ENCODE data around the gene RCL1.

DNA sequence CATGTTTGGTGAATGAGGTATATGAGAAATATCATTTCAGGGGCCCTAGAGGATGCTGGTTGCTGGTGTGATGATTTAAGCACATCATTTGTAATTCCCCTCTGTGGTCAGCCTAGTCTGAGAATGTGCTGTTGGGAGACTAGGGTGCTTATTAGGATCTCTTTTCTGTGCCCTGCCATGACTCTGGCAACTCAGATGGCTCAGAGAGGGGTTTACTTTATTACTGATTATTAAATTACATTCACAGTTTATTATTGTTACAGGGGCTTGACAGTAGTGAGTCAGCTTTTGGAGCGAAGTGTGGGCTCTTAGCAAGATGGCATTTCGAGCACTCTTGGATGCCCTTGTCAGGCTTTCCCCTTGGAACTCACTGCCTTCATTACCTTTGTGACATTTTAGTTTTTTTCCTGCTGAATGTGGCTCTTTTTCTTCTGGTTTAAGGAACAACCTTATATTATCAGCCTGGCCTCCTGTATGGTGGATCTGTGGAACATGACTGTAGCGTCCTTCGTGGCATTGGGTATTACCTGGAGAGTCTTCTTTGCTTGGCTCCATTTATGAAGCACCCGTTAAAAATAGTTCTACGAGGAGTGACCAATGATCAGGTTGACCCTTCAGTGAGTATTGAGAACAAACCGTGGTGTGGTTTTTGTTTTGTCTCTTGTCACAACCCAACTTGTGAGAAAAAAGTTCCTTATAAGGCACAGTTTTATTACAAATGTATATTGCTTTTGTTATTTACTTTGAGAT is 33.8 kb downstream of the RCL1 start:
- TF ChIP-seq CTCF (IDR thresholded peaks at IDR 0.05; ENCODE audit: low read length) (no peak), EZH2 (optimal IDR thresholded peaks at IDR 0.05; ENCODE audit: low read depth, low read length) (no peak)
